Measurements from ENCODE around the gene LTBP1. TPM values are rescaled to one million over a fixed set of nuclear protein-coding genes. Genes with fewer than 3 reads are reported as not detected.

The LTBP1 gene
- polyA plus RNA-seq, 2 donors = 4.3 to 13.9 TPM

DNA sequence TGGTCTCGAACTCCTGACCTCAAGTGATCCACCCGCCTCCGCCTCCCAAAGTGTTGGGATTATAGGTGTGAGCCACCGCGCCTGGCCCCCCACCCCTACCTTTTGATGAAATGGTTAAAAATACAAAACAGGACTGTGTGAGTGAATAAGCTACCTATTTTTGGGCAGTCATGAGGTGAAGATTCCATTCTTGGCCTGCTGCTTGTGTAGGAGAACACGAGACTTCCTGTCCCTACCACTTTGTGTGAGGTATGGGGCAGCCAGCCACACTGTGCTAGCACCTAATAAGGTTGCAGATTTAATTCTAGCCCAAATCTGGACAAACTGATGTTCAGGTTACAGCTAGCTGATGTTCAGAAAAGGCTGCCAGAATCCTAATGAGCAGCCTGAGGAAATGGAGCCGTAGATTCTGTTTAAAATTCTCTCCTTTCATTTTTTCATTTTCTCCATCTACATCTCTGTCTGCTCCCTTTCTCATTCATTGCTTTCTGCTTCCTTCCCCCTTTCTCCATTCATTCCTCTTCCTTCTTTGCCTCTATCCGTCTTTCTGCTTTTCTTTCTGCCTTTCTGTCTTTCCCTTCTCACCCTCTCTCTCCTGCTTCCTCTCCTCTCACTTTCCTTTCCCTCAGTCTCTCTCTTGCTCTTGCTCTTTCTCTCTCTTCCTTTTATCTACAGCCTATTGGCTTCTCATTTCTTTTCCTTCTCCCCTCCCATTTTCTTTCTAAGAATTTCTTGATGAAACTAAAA, 4.6 kb upstream of the LTBP1 start:
- no peaks in the 10 kb centered on the region for H3K9me3 ChIP-seq (ENCODE audit: control insufficient read depth in 2 of 2, insufficient read depth in 1 of 2, low read depth in 1 of 2, low read length in 1 of 2)
- no peak overlapping the region for H3K4me3 ChIP-seq (ENCODE audit: low read depth in 1 of 2, low read length in 2 of 2)
- no peaks in the 10 kb centered on the region for H3K36me3 ChIP-seq (ENCODE audit: control insufficient read depth in 2 of 2, insufficient read depth in 2 of 2, low read length in 1 of 2)
- no peak overlapping the region for H3K27ac ChIP-seq (ENCODE audit: low read depth in 2 of 2, low read length in 1 of 2)
- 92 to 93% methylated on average over 8 of the region's 8 CpGs for WGBS, 2 donors
- H3K27me3 ChIP-seq (ENCODE audit: control insufficient read depth in 1 of 2, insufficient read depth in 2 of 2, low read length in 2 of 2) = no peaks in the 10 kb centered on the region
- H3K4me1 ChIP-seq (ENCODE audit: control insufficient read depth in 2 of 2, insufficient read depth in 2 of 2, low read length in 1 of 2) = no peaks in the 10 kb centered on the region

DNA sequence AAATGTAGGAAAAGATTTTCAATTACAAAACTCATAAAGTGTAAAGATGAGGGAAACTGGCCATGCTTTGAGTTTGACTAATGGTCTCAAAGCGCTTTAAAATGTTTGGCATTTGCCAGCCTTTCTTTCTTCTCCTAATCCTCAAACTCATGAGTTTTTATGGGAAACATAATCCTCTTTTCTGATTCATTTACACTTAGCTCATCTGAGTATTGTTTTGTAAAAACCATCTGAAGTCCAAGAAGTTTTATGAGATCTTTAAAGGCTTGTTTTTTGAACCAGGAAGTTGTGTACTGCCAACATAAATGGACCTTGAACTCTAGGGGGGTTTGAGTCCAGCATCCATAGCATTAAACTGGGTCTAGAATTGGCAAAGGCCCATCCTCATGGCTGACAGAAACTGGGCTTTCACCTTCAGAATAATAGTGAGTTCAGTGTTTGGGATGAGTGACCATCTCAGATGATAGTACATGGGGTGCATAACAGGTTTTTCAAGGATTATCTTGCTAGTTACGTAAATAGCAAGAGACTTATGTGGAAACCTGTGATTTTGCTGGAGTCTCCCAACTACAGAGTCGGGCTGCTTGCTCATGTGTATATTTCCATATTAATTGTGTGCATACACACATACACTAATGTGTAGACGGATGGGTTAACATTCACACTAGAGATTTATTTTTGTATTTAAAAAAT, 3.8 kb upstream of the LTBP1 start:
- 65 to 80% methylated on average over 4 of the region's 4 CpGs for WGBS, 2 donors
- no peaks in the 10 kb centered on the region for H3K9me3 ChIP-seq (ENCODE audit: control insufficient read depth in 2 of 2, insufficient read depth in 1 of 2, low read depth in 1 of 2, low read length in 1 of 2)
- H3K36me3 ChIP-seq (ENCODE audit: control insufficient read depth in 2 of 2, insufficient read depth in 2 of 2, low read length in 1 of 2) = no peaks in the 10 kb centered on the region
- H3K4me3 ChIP-seq (ENCODE audit: low read depth in 1 of 2, low read length in 2 of 2) = no peak overlapping the region
- no peaks in the 10 kb centered on the region for H3K4me1 ChIP-seq (ENCODE audit: control insufficient read depth in 2 of 2, insufficient read depth in 2 of 2, low read length in 1 of 2)
- H3K27ac ChIP-seq (ENCODE audit: low read depth in 2 of 2, low read length in 1 of 2) = no peak overlapping the region
- no peaks in the 10 kb centered on the region for H3K27me3 ChIP-seq (ENCODE audit: control insufficient read depth in 1 of 2, insufficient read depth in 2 of 2, low read length in 2 of 2)

- Histone ChIP-seq H3K4me1 (ENCODE audit: control insufficient read depth in 2 of 2, insufficient read depth in 2 of 2, low read length in 1 of 2) (no peaks in the 10 kb centered on the region), H3K9me3 (ENCODE audit: control insufficient read depth in 2 of 2, insufficient read depth in 1 of 2, low read depth in 1 of 2, low read length in 1 of 2) (no peaks in the 10 kb centered on the region), H3K27me3 (ENCODE audit: control insufficient read depth in 1 of 2, insufficient read depth in 2 of 2, low read length in 2 of 2) (no peaks in the 10 kb centered on the region), H3K27ac (ENCODE audit: low read depth in 2 of 2, low read length in 1 of 2) (no peak overlapping the region), H3K4me3 (ENCODE audit: low read depth in 1 of 2, low read length in 2 of 2) (no peak overlapping the region), H3K36me3 (ENCODE audit: control insufficient read depth in 2 of 2, insufficient read depth in 2 of 2, low read length in 1 of 2) (no peaks in the 10 kb centered on the region)
- WGBS, 2 donors = 81 to 95% methylated on average over 2 of the region's 2 CpGs
These were observed 1.5 kb upstream of the LTBP1 start for GRCh38 chr2:32945286-32945685.

DNA sequence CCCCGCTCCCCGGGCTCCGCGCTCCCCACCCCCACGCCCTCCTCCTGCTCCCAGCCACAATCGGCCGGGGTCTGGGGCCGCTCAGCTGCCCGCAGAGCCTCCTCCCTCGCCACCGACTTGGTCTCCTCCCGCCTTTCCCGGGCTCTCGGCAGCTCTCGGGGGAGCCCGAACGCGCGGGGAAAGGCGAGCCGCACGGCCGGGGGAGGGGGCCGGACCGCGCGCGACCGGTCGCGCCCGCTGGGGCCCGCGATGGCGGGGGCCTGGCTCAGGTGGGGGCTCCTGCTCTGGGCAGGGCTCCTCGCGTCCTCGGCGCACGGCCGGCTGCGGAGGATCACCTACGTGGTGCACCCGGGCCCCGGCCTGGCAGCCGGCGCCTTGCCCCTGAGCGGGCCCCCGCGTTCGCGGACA, 327 bp downstream of the LTBP1 start:
- Histone ChIP-seq H3K4me1 (ENCODE audit: control insufficient read depth in 2 of 2, insufficient read depth in 2 of 2, low read length in 1 of 2) (no peaks in the 10 kb centered on the region), H3K27me3 (ENCODE audit: control insufficient read depth in 1 of 2, insufficient read depth in 2 of 2, low read length in 2 of 2) (no peaks in the 10 kb centered on the region), H3K4me3 (ENCODE audit: low read depth in 1 of 2, low read length in 2 of 2) (peak overlapping the region; percentile 63 to 75), H3K27ac (ENCODE audit: low read depth in 2 of 2, low read length in 1 of 2) (peak overlapping the region; percentile 47 to 79), H3K36me3 (ENCODE audit: control insufficient read depth in 2 of 2, insufficient read depth in 2 of 2, low read length in 1 of 2) (no peaks in the 10 kb centered on the region), H3K9me3 (ENCODE audit: control insufficient read depth in 2 of 2, insufficient read depth in 1 of 2, low read depth in 1 of 2, low read length in 1 of 2) (no peaks in the 10 kb centered on the region)
- WGBS, 2 donors = 1 to 3% methylated on average over 17 to 52 of the region's 52 CpGs

GRCh38 chr2:32947484-32948143, 861 bp downstream of the LTBP1 start:
- Histone ChIP-seq H3K36me3 (ENCODE audit: control insufficient read depth in 2 of 2, insufficient read depth in 2 of 2, low read length in 1 of 2) (no peaks in the 10 kb centered on the region), H3K27ac (ENCODE audit: low read depth in 2 of 2, low read length in 1 of 2) (peak overlapping the region; percentile 47 to 79), H3K9me3 (ENCODE audit: control insufficient read depth in 2 of 2, insufficient read depth in 1 of 2, low read depth in 1 of 2, low read length in 1 of 2) (no peaks in the 10 kb centered on the region), H3K4me1 (ENCODE audit: control insufficient read depth in 2 of 2, insufficient read depth in 2 of 2, low read length in 1 of 2) (no peaks in the 10 kb centered on the region), H3K4me3 (ENCODE audit: low read depth in 1 of 2, low read length in 2 of 2) (peak overlapping the region; percentile 63 to 75), H3K27me3 (ENCODE audit: control insufficient read depth in 1 of 2, insufficient read depth in 2 of 2, low read length in 2 of 2) (no peaks in the 10 kb centered on the region)
- WGBS, 2 donors = 1 to 2% methylated on average over 63 to 75 of the region's 75 CpGs

GRCh38 chr2:32948266-32948665, 1.5 kb downstream of the LTBP1 start:
- no peaks in the 10 kb centered on the region for H3K36me3 ChIP-seq (ENCODE audit: control insufficient read depth in 2 of 2, insufficient read depth in 2 of 2, low read length in 1 of 2)
- no peaks in the 10 kb centered on the region for H3K4me1 ChIP-seq (ENCODE audit: control insufficient read depth in 2 of 2, insufficient read depth in 2 of 2, low read length in 1 of 2)
- H3K4me3 ChIP-seq (ENCODE audit: low read depth in 1 of 2, low read length in 2 of 2) = peak overlapping the region; percentile 63 to 75
- H3K9me3 ChIP-seq (ENCODE audit: control insufficient read depth in 2 of 2, insufficient read depth in 1 of 2, low read depth in 1 of 2, low read length in 1 of 2) = no peaks in the 10 kb centered on the region
- no peak overlapping the region for H3K27ac ChIP-seq (ENCODE audit: low read depth in 2 of 2, low read length in 1 of 2)
- WGBS, 2 donors = 69 to 70% methylated on average over 3 of the region's 3 CpGs
- H3K27me3 ChIP-seq (ENCODE audit: control insufficient read depth in 1 of 2, insufficient read depth in 2 of 2, low read length in 2 of 2) = no peaks in the 10 kb centered on the region

DNA sequence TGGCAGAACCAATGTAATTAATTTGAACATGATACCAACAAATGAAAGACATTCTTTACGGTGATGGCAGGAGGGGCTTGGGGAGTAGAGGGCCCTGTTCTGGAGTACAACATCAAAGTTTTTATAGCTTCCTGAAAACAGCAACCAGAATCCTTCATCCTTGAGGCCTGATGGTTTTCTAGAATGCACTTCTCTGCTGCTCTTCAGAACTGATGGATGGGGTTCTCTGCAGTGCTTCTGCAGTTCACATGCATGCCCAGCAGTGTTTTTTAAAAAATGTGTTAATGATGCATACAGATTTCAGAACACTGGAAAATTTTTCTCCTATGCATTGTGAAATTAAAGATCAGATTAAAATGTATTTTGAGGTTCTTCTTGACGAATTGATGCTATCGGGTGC, 2.5 kb downstream of the LTBP1 start:
- Histone ChIP-seq H3K9me3 (ENCODE audit: control insufficient read depth in 2 of 2, insufficient read depth in 1 of 2, low read depth in 1 of 2, low read length in 1 of 2) (no peaks in the 10 kb centered on the region), H3K36me3 (ENCODE audit: control insufficient read depth in 2 of 2, insufficient read depth in 2 of 2, low read length in 1 of 2) (no peaks in the 10 kb centered on the region), H3K27me3 (ENCODE audit: control insufficient read depth in 1 of 2, insufficient read depth in 2 of 2, low read length in 2 of 2) (no peaks in the 10 kb centered on the region), H3K27ac (ENCODE audit: low read depth in 2 of 2, low read length in 1 of 2) (no peak overlapping the region), H3K4me3 (ENCODE audit: low read depth in 1 of 2, low read length in 2 of 2) (no peak overlapping the region), H3K4me1 (ENCODE audit: control insufficient read depth in 2 of 2, insufficient read depth in 2 of 2, low read length in 1 of 2) (no peaks in the 10 kb centered on the region)
- 95% methylated on average over 3 of the region's 3 CpGs for WGBS, 2 donors

- H3K27me3 ChIP-seq (ENCODE audit: control insufficient read depth in 1 of 2, insufficient read depth in 2 of 2, low read length in 2 of 2) = no peaks in the 10 kb centered on the region
- no peak overlapping the region for H3K27ac ChIP-seq (ENCODE audit: low read depth in 2 of 2, low read length in 1 of 2)
- 82 to 83% methylated on average over 4 of the region's 4 CpGs for WGBS, 2 donors
These were observed 4.9 kb downstream of the LTBP1 start for GRCh38 chr2:32951672-32952071.

GRCh38 chr2:32952761-32953476, 6.2 kb downstream of the LTBP1 start:
- Histone ChIP-seq H3K27ac (ENCODE audit: low read depth in 2 of 2, low read length in 1 of 2) (no peak overlapping the region), H3K4me1 (ENCODE audit: control insufficient read depth in 2 of 2, insufficient read depth in 2 of 2, low read length in 1 of 2) (no peaks in the 10 kb centered on the region), H3K4me3 (ENCODE audit: low read depth in 1 of 2, low read length in 2 of 2) (no peak overlapping the region), H3K9me3 (ENCODE audit: control insufficient read depth in 2 of 2, insufficient read depth in 1 of 2, low read depth in 1 of 2, low read length in 1 of 2) (no peaks in the 10 kb centered on the region), H3K36me3 (ENCODE audit: control insufficient read depth in 2 of 2, insufficient read depth in 2 of 2, low read length in 1 of 2) (no peaks in the 10 kb centered on the region), H3K27me3 (ENCODE audit: control insufficient read depth in 1 of 2, insufficient read depth in 2 of 2, low read length in 2 of 2) (no peaks in the 10 kb centered on the region)
- 74 to 77% methylated on average over 10 of the region's 10 CpGs for WGBS, 2 donors

More at GRCh38 chr2:32951672-32952071, 4.9 kb downstream of the LTBP1 start:
- H3K9me3 ChIP-seq (ENCODE audit: control insufficient read depth in 2 of 2, insufficient read depth in 1 of 2, low read depth in 1 of 2, low read length in 1 of 2) = no peaks in the 10 kb centered on the region
- H3K4me3 ChIP-seq (ENCODE audit: low read depth in 1 of 2, low read length in 2 of 2) = no peak overlapping the region
- H3K4me1 ChIP-seq (ENCODE audit: control insufficient read depth in 2 of 2, insufficient read depth in 2 of 2, low read length in 1 of 2) = no peaks in the 10 kb centered on the region
- no peaks in the 10 kb centered on the region for H3K36me3 ChIP-seq (ENCODE audit: control insufficient read depth in 2 of 2, insufficient read depth in 2 of 2, low read length in 1 of 2)

Measured in esophagus (tissue), 2 donors.